NCI-H2081 treated with DMSO at 0.1 percent for 48 hours (cell line): ENCODE data around the gene PLA2G7.
"Not testable (repeated sequence)": the region's sequence is repeated elsewhere in the genome, so short reads cannot be mapped to it uniquely, and the experiment has no call there.

Source experiments
- DNase-seq: peaks from one replicate; lab custom pipeline; 2025; lab: John Stamatoyannopoulos, UW

The PLA2G7 gene

DNA sequence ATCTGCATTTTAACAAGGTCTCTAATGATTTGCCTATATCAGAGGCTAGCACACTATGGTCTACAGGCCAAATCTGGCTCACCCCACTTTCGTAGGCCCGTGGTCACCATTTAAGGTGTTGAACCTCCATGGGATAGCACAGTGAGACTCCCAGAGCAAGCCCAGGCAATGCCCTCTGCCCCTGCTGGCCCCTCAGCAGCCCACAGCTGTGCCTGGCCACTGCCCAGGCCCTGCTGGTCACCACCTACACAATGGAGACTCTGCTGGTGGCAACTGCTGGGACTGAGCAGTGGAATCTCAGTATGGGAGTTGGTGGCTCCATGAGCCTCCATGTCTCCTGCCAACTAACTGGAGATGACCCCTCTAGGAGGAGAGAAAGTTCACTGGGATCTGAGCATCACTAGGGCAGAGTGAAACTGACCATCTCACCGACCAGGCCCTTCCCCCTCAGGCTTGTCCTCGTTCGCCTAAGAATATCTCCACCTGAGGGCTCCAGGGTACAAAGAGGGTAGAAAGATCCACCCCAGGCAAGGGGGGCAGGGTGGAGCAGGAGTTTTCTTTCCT is 13.8 kb upstream of the PLA2G7 start:
- DNase-seq: no peak

DNA sequence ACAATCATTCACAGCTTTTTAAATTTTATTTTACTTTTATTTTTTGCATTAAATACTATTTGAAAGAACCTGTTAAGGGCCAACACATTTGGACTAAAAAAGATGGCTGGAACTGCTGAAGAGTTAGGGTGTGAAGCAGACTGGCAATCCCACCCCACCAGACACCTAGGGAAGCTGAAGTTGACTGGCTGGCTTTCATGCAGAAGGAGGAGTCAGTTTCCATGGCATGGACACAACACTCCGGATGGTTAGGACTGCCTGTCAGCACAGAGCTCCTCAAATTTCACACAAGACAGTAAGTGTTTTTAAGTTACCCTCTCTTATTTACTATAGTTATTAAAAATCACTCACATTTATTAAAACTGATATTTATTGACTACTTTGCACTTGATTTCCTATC is 11.5 kb upstream of the PLA2G7 start, which contains the start of gene ANKRD66:
TSS of gene ANKRD66 (plus strand) at position 238 of the 400 bp plus-strand sequence. CDS start 5,016 bp downstream, outside the sequence.
- no peak for DNase-seq

DNA sequence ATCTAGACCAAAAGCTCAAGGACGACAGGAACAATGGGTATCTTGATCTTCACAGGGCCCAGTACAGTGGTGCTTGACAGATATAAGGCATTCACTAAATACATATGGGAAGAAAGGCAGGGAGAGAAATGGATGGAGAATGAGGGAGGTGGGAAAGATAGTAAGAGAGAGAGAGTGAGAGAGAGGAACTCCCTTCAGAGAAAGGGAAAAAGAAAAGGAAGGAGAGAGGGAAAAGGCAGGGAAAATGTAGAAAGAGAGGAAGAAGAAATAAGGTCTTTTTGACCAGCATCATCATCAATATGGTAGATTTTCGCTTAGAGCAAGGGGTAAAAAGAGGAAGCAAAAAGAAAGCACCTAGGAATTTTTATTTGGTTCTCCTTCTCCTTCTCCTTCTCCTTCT is 10.8 kb upstream of the PLA2G7 start:
- DNase-seq: no peak

DNA sequence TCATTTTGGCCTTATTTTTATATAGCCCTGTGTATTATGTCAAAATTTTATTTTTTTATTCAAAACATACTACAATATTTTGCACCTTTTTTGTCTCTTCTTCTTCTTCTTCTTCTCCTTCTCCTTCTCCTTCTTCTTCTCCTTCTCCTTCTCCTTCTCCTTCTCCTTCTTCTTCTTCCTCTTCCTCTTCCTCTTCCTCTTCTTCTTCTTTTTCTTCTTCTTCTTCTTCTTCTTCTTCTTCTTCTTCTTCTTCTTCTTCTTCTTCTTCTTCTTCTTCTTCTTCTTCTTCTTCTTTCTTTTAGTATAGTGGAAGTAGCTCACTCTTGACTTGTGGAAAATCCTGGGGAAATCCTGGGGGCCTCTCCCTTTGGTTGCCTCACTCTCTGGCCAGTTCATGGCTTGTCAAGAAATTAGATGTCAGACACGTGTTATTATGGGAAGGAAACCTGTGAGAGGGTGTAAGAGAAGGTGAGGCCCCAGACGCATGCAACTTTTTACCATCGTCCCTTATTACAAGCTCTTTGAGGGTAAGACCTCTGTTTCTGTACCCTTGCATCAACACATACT is 9.1 kb upstream of the PLA2G7 start:
- not testable (repeated sequence) for DNase-seq

DNA sequence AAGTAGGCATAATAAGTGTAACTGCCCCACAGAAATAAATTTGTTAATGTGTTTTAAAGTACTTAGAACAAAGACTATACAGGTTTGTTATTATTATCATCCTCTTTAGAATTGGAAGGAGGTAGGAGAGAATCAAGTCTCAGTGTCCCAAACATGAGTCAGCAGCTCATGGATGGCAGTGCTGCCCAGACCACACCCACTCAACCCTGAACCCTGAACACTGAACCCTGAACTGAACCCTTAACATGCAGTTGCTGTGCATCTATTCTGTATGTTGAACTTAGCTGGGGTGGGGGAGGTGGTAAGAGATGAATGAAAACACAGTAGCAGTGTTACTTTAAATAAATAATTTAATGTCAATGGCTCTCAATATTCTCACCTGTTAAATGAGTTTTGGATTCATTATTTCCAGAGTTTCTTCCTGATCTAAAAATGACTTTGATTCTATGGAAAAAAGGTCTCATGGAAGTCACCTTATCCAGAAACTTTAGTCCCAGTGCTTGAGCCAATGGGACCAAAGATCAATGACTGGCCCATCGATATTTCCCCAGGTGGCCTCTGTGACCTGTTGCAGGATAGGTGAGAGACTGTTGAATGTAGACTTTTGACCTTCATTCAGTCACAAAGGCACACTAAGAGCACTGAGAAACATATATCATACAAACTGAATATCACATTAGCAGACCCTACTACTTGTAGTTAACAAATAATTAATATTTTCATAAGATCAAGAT is 8.4 kb upstream of the PLA2G7 start:
- no peak for DNase-seq

DNA sequence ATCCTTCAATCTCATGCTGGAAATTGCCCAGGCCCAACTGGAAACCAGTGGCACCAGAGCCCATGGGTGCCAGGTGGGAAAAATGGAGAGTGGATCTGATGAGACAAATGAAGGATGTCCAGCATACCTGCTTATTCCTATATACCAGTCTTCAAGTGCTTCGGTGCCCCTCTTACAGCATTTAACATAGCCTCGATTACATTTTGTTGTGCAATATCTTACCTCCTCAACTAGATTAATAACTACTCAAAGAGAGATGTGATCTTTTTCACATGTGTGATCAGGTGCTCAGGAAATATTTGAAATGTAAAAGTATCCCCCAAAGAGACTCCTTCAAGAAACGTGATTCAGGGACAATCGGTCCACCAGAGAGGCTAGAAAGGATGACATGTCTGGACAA is 6.7 kb upstream of the PLA2G7 start:
- DNase-seq: no peak

DNA sequence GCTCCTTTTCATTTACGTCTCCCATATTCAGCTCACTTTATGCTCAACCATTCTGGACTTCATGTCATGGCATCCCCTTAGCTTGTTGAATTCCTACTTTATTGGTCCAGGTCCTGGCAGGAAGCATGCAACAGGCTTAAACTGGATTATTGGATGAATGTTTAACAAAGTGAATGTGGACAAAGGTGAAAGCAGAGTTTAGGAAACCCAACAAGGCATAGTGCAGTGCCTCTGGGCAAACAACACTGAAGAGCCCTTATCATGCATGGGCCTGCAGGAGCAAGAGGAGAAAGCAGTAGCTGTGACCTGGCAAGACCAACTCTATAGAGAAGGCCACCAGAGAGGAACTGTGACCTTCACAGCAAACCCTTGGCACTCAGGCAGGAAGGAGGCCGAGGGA is 6.3 kb upstream of the PLA2G7 start:
- DNase-seq: no peak

DNA sequence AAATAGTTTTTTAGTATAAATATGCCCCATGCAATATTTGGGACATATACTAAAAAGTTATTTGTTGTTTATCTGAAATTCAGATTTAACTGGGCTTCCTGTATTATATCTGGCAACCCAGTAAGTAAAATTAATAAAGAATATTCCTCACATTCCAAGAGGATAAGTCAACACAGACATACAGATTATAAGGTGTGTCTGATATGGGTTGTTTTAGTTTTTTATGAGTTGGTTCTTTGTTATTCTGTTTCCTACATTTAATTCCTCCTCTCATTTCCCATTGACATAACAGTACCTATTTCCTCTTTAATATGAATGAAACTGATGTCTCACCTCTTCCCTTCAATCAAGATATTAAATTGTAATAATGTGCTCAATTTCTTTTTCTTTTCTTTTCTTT is 1.7 kb upstream of the PLA2G7 start:
- no peak for DNase-seq

DNA sequence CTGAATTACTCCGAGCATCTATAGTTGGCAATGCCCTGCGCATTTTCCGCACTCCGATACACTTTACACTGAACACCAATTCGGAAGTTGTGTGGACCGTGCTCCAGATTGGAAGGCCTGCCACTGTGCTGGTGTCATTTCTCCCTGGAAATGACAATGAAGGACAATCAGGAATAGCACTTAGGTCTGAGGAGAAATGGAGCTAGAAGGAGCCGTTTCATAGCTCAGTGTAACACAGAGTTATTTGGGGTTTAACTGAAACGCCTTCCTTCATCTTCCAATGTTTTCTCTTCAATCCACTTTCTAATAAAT is 501 bp upstream of the PLA2G7 start:
- DNase-seq: no peak

DNA sequence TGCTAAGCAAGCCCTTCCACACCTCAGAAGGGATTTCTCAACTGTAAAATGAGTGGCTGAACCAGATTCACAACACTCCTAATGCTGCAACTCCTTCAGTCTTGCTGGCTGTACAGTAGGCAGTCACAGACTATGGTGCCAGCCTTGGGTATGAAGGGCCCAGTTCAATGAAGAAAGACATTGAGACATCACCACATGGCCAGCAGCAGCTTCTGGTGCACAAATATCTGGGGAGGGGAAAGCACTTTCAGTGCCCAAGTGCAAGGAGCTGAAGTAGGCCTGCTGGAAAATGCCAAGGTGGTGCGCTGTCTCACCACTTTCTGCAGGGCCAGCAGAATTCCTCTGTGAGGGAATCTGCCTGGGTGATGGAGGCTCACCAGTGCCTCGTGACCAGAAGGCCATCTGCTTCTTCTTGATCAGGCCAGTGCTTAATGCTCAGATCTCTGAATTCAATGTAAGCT is 1.8 kb downstream of the PLA2G7 start:
- DNase-seq: no peak

DNA sequence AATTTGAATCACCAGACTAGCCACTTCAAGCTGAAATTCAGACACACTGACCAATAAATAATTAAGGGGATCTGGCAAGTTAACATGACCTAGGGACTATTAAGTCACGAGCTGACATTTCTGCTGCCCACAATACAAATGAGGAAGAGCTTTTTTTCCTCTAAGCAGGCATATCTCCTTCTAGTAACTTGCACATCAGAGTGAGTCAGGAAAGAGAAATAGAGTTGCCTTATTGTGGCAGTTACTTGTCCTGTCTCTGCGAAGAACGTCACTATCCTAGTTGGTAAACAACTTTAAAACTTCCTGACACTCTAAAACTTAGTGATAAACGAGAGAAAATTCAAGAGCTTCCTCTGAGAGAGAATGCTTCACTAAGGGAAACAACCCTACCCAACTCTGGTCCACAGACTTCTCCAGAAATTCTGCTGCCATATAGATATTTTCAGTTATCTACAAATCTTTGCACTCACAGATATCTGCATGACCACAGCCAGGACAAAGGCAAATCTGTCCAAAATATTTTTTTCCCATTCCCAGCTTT is 4.2 kb downstream of the PLA2G7 start:
- DNase-seq: no peak

DNA sequence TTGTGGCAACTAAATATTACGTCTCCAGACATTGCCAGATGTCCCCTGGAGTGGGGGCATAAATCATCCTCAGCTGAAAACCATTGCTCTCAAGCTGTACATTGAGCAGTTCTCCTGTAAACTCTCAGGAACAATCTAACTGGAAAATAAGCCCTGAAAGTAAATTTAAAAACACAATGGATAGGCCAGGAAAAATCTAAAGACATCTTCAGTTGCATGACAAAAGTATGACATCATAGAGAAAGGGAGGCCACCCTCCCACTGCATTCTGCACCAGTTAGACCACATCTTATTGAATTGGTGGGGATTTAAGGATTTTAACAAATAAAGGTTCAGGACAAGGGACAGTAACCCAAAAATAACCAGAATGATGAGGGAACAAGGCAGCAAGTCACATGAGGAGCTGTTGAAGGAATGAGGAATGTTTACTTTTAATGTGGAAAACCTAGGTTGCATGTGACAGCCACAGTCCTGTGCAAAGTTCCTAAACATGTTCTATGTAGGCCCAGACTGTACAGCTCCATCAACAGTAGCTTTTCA is 5.3 kb downstream of the PLA2G7 start:
- DNase-seq: no peak

DNA sequence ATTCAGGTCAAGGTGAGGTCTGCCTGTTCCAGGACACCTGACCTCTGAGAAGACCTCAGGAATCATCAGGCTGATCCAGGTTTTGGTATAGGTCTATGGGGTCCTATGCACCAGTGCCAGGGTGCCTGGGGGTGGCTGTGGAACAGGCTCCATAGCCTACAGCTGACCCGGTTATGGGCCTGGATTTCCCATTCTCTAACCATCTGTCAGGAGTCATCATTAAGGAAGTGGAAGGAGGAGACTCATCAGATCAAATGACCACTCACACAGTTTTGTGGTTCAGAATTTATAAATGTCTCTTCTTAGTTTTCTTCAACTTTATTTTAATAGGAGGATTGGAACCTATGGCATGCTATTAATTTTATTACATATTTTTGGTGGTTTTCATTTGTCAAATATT is 14.8 kb downstream of the PLA2G7 start:
- DNase-seq: no peak

DNA sequence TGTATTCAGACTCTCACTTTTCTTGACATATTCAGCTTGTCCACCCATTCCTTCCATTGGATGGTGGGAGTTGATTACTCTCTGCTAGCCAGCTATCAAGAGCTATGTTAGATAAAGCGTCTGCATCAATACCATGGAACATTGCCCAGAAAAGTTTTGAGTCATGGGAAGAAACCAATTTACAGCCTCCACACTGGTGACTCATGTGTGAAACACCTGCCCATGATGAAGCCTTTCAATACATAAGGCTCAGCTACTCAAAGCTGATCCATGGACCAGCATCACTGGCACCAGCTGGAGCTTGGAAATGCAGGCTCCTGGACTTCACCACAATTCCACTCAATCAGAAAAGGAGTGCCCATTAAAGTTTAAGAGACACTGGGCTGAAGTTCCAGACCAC is 16.1 kb downstream of the PLA2G7 start:
- DNase-seq: no peak

DNA sequence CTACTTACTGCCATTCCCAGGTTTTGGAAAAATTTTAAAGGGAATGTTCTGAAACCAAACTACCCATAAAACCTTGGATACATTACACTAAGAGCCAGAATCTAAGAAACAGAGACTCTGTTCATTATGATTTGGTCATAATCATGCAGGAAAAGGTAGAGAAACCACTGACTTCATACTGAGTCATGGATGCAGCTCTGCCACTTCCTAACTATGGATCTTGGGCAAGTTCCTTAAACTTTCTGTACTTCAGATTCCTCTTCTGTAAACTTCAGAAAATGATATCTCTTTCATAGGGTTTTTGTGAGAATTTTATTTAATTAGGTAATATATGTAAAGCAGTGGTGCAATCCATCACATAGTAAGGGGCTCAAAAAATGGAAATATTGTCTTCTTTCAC is 20.0 kb downstream of the PLA2G7 start:
- no peak for DNase-seq

DNA sequence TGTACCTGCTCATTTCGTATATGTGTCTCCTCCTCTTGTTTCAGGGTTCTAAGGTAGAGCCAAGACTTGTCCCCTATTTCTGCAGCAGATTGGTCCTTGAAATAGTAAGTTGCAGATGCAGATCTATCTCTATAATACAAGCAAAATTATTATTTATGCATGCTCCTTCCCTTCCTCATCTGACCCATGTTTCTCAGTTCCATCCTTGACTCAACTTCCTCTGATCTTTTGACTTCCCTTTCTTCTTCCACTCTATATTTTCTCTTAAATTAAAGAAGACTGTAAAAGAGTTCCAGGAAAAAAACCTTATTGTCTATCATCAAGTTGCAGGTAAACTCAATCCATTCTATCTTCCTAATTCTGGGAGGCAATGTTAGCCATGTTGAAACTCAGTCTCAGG is 23.7 kb downstream of the PLA2G7 start:
- no peak for DNase-seq

DNA sequence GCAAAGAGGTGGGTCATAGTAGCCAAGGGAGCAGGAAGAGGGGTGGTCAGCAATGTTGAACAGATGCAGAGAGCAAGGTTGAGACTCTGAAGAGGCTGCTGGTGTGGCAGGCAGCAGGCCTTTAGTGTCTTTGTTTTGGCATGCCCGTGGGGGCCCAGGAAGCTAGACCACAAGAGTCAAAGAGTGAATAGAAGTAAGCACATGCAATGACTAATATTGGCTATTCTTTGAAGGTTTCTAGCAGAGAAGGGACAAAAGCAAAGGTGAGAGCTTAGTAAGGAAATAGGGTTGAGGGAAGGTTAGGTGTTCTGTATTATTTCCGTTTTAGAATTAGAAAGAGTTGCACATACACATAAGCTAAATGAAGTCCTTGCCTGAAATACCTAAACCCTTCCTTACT is 28.7 kb downstream of the PLA2G7 start:
- DNase-seq: no peak

DNA sequence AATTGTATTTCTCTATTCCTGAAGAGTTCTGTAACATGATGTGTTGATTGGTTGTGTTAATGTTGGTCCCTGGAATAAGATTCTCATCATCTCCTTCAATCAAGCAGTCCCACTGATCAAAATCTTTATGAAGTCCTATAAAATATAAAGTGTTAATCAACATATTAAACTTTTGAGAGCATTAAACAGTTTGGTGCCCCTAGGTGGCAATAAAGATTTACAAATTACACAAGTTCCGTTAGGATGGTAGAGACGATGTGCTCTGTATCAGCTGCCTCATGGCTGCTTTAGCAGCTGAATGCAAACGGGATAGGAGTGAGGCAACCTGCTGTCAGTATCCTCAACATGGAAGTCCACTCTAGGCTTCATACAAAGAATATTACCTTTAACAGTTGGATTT is 30.6 kb downstream of the PLA2G7 start:
- DNase-seq: no peak

DNA sequence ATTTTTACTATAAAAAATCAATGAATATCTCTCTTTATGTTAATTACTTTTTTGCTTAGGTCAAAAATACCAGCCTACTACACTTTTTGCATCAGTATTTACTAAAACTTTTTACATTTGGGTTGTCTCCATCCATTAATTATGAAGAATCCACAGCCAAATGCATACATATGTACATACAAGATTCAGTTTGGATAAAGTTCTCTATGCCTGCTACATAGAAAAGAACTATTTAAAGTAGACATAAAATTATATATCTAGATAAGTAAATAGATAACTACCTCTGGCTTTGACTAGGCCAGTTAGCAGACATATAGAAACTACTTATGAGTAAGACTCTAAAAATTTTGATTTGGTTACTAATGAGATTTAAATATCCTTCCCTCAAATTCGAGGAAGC is 35.2 kb downstream of the PLA2G7 start:
- no peak for DNase-seq

DNA sequence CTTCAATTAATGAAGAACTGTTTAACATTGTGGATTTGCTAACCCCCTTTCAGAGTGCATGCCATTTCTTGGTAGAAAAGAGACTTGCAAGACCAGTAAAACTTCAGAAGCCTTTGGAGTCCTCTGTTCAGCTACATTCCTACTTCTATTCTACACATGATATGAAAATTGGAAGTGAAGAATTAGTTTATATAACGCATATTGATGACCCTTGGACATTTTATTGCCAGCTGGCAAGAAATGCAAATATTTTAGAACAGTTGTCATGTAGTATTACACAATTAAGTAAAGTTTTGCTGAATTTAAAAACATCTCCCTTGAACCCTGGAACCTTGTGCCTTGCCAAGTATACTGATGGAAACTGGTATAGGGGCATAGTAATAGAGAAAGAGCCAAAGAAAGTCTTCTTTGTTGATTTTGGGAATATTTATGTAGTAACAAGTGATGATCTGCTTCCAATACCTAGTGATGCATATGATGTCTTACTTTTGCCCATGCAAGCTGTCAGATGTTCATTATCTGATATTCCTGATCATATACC is 44.2 kb downstream of the PLA2G7 start:
- no peak for DNase-seq

DNA sequence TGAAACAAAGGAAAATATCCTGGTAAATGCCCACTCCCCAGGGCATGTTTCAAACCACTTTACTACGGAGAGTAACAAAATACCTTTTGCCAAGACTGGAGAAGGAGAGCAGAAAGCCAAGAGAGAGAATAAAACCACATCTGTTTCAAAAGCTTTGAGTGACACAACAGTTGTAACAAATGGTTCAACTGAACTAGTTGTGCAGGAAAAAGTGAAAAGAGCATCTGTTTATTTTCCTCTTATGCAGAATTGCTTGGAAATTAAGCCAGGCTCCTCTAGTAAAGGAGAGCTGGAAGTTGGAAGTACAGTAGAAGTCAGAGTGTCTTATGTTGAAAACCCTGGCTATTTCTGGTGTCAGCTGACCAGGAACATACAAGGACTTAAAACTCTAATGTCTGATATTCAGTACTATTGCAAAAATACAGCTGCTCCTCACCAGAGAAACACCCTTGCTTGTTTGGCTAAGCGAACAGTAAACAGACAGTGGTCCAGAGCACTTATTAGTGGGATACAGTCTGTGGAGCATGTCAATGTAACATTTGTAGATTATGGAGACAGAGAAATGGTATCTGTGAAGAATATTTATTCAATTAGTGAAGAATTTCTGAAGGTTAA is 44.9 kb downstream of the PLA2G7 start:
- no peak for DNase-seq

DNA sequence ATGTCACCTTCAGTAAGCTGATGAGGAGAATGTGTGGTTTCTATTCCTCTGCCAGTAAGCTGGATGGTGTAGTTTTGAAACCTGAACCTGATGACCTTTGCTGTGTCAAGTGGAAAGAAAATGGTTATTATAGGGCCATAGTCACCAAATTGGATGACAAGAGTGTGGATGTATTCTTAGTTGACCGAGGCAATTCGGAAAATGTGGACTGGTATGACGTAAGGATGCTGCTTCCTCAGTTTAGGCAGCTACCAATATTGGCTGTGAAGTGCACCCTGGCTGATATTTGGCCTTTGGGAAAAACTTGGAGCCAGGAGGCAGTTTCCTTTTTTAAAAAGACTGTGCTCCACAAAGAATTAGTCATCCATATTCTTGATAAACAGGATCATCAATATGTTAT is 45.5 kb downstream of the PLA2G7 start:
- no peak for DNase-seq

DNA sequence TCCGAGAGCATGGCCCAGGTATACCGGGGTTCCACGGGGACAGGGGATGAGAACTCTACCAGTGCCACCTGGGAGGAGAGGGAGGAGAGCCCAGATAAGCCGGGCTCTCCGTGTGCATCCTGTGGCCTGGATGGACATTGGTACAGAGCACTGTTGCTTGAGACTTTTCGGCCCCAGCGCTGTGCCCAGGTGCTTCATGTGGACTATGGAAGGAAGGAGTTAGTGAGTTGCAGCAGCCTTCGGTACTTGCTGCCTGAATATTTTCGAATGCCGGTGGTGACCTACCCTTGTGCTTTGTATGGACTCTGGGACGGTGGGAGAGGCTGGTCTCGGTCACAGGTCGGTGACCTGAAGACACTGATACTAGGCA is 46.2 kb downstream of the PLA2G7 start:
- DNase-seq: no peak
